ENCODE data around the gene PDE1A.

GRCh38 chr2:182128821-182129707 is 297.8 kb downstream of the PDE1A start:
- TF ChIP-seq POLR2AphosphoS5 (IDR thresholded peaks at IDR 0.05) = no peak
- TF ChIP-seq CTCF (IDR thresholded peaks at IDR 0.05) = no peak

All from breast epithelium (tissue), 3 donors.